Activated B cell treated with CpG ODN at 0.5 μM for 24 hours (primary cell): ENCODE results near the gene ODF2L. TPM values are rescaled to one million over a fixed set of nuclear protein-coding genes. Genes with fewer than 3 reads are reported as not detected.
A peak's percentile ranks its signal among the peaks of the same experiment; 100 is the strongest.

Experiments used
- ATAC-seq: fragments of 200-7000 bp; cut with Tn5 transposase; one replicate; pipeline ENCODE4 v1.10.0; 2021; ENCODE audit warnings: low read depth, mild to moderate bottlenecking, moderate library complexity
- CTCF ChIA-PET: fragments of 350-600 bp; sonication (Branson Sonifier 250); formaldehyde crosslinking; loops from one replicate; lab custom pipeline; 2021; ENCODE audit warnings: antibody characterized with exemption; lab: Charles Lee
- POLR2A ChIA-PET: fragments of 350-600 bp; sonication (Branson Sonifier 250); formaldehyde crosslinking; loops from one replicate; lab custom pipeline; 2021; ENCODE audit warnings: antibody characterized with exemption; lab: Charles Lee
- DNase-seq: peaks from one replicate; pipeline ENCODE4 v3.0.0; 2022
- H3K27ac Mint-ChIP-seq: one replicate; pipeline ENCODE4 v1.8.0; 2020; ENCODE audit warnings: mixed read lengths
- H3K27me3 Mint-ChIP-seq: one replicate; pipeline ENCODE4 v1.8.0; 2021; ENCODE audit warnings: mixed read lengths
- H3K36me3 Mint-ChIP-seq: one replicate; pipeline ENCODE4 v1.8.0; 2021; ENCODE audit warnings: low read depth, mixed read lengths
- H3K4me1 Mint-ChIP-seq: one replicate; pipeline ENCODE4 v1.8.0; 2021; ENCODE audit warnings: mixed read lengths
- H3K4me3 Mint-ChIP-seq: one replicate; pipeline ENCODE4 v1.8.0; 2020; ENCODE audit warnings: mild to moderate bottlenecking, mixed read lengths
- H3K9me3 Mint-ChIP-seq: one replicate; pipeline ENCODE4 v1.8.0; 2020; ENCODE audit warnings: mixed read lengths
- intact Hi-C: fragments of 100-400 bp; cut with micrococcal nuclease; formaldehyde crosslinking; loops from one replicate; pipeline ENCODE4 v1.15.1; 2024
- total RNA-seq: library from RNA; stranded (reverse); gene quantifications from 2 replicates; pipeline ENCODE4 v1.2.3, GENCODE V29; 2022
- TF ChIP-seq, protein P1 (sequence below): fragments of 200-600 bp; IDR thresholded peaks from one replicate; pipeline ENCODE4 v1.8.0; 2022; ENCODE audit warnings: antibody characterized with exemption, mild to moderate bottlenecking

Gene ODF2L, protein sequence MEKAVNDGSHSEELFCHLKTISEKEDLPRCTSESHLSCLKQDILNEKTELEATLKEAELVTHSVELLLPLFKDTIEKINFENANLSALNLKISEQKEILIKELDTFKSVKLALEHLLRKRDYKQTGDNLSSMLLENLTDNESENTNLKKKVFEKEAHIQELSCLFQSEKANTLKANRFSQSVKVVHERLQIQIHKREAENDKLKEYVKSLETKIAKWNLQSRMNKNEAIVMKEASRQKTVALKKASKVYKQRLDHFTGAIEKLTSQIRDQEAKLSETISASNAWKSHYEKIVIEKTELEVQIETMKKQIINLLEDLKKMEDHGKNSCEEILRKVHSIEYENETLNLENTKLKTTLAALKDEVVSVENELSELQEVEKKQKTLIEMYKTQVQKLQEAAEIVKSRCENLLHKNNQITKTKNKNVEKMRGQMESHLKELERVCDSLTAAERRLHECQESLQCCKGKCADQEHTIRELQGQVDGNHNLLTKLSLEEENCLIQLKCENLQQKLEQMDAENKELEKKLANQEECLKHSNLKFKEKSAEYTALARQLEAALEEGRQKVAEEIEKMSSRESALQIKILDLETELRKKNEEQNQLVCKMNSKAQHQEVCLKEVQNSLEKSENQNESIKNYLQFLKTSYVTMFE
- 28.2 and 36.1 TPM in 2 replicates for total RNA-seq

DNA sequence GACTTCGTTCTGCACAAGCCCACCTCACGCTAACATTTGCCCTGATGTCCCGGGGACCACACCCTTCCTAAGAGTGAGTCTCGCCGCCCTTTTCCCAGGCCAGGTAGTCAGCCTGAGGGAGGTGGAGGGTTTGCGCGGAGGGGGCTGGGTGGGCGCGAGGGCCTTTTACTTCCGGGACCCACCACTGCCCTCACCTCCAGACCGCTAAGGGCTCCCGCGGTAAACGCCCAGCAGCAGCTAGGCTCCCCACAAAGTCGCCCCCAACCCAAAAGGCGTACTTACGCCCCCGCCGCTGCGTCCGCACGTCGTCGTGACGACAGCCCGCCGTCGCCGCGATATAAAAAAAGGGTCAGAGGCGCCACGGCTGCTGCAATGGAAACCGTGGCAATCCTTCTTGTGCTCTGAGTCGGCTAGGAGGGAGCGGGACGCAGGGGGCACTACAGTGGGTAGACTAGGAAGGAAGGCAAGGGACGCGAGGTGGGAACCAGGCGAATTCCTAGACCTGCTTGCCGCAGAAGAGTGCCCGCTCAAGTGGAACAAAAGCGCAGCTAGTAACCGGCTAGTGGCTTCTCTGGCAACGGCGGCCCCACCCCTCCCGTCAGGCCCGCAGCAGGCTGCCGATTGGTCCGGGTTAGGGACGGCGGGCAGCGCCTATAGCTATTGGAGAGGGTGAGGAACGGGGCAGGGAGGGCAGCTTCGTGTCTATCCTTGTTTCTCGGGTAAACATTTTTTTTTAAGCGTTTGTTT lies at the start of gene ODF2L:
Gene ODF2L (minus strand): TSS at position 573 of the 747 bp plus-strand sequence. CDS start 9,296 bp downstream, outside the sequence.
- Mint-ChIP-seq H3K4me3 (peak within 1 kb of the TSS; percentile 98), H3K4me1 (peaks cover 45% of the 10 kb centered on the region), H3K36me3 (peaks cover 5% of the 10 kb centered on the region), H3K27me3 (no peaks in the 10 kb centered on the region), H3K9me3 (no peaks in the 10 kb centered on the region), H3K27ac (peak within 1 kb of the TSS; percentile 95)
- TF ChIP-seq, protein P1, sequence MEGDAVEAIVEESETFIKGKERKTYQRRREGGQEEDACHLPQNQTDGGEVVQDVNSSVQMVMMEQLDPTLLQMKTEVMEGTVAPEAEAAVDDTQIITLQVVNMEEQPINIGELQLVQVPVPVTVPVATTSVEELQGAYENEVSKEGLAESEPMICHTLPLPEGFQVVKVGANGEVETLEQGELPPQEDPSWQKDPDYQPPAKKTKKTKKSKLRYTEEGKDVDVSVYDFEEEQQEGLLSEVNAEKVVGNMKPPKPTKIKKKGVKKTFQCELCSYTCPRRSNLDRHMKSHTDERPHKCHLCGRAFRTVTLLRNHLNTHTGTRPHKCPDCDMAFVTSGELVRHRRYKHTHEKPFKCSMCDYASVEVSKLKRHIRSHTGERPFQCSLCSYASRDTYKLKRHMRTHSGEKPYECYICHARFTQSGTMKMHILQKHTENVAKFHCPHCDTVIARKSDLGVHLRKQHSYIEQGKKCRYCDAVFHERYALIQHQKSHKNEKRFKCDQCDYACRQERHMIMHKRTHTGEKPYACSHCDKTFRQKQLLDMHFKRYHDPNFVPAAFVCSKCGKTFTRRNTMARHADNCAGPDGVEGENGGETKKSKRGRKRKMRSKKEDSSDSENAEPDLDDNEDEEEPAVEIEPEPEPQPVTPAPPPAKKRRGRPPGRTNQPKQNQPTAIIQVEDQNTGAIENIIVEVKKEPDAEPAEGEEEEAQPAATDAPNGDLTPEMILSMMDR: no peak
- ChIA-PET POLR2A (interaction anchor here (0.9 to 2.1 kb wide), 4 partner anchors 12 to 932 kb away, joined by 3 to 34 read pairs (median 5); partner anchors contain the start of genes HS2ST1, SELENOF and SH3GLB1), CTCF (interaction anchor here (0.9 to 1.6 kb wide), 9 partner anchors 8 to 310 kb away, joined by 3 to 6 read pairs (median 3); partner anchors contain the start of gene SH3GLB1)
- DNase-seq: peak; percentile 78
- intact Hi-C loops: loop anchor here (1.0 to 10.0 kb wide), 10 partner anchors 9 to 933 kb away; partner anchors contain the start of genes HS2ST1, LMO4, SELENOF and SH3GLB1
- peak; percentile 99 for ATAC-seq

DNA sequence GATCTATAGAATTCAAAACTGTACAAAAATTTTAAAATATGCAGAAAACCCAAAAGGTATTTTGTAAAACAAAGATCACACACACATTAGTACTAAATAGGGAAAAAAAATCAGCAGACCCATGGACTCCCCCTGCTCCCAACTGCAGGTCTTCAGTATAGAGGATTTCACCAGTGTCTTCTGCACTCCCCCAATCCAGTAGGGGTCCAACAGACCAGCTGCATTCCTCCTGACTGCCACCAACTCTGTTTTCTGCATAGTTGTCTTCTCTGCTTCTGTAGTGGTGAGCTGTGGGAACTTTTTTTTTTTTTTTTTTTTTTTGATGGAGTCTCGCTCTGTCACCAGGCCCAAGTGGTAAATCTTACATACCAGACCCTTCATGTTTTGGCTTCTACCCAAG lies 49.8 kb upstream of the ODF2L start:
- intact Hi-C loops: no loop called here
- no peaks in the 10 kb centered on the region for H3K36me3 Mint-ChIP-seq
- H3K27ac Mint-ChIP-seq: no peak overlapping the region
- H3K9me3 Mint-ChIP-seq: no peaks in the 10 kb centered on the region
- ChIA-PET POLR2A (no interaction called here), CTCF (no interaction called here)
- H3K4me3 Mint-ChIP-seq: no peak overlapping the region
- H3K27me3 Mint-ChIP-seq: no peaks in the 10 kb centered on the region
- TF ChIP-seq, protein P1: no peak
- DNase-seq: no peak
- ATAC-seq: no peak
- H3K4me1 Mint-ChIP-seq: no peaks in the 10 kb centered on the region

DNA sequence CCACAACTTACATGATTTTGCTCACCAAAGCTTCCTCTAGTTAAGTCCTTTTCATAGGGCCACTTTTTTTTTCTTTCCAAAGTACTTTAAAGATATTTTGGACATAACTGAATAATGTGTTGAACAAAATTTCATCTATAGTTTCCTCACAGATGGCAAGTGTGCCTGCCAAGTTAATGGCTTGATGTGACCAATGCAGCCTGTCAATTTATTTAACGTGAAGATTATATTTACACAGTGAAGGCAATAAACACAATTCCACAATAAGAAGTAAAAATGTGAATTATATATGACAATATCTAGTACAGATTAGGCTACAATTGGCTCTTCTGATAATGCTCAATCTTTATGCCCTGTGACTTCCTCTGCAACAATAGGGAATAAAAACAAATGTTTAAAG lies 45.9 kb upstream of the ODF2L start:
- DNase-seq: no peak
- no peak overlapping the region for H3K27ac Mint-ChIP-seq
- H3K9me3 Mint-ChIP-seq: no peaks in the 10 kb centered on the region
- H3K27me3 Mint-ChIP-seq: peaks cover 4% of the 10 kb centered on the region
- H3K4me3 Mint-ChIP-seq: no peak overlapping the region
- no peaks in the 10 kb centered on the region for H3K4me1 Mint-ChIP-seq
- H3K36me3 Mint-ChIP-seq: no peaks in the 10 kb centered on the region
- intact Hi-C loops: no loop called here
- ATAC-seq: no peak
- ChIA-PET POLR2A (no interaction called here), CTCF (no interaction called here)
- TF ChIP-seq, protein P1: no peak

DNA sequence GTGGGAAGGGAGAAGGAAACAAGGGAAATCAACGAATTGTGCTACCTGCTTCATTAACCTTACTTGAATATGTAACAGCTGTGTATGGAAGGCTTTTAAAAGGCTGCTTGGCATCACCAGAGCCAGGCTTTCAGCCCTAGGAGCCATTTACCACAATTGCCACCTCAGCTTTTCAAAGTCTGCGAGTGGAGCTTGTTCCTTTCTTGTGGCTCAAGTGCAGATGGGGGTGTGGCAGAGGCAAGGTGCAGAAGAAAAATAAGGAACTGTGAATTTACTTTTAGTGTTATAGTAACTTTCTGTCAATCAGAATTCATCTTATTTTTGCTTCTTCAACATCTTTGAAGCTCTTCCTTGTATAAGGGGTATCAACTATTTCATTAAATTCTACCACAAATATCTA lies 45.5 kb upstream of the ODF2L start:
- DNase-seq (no peak), ATAC-seq (no peak)
- no peak overlapping the region for H3K4me3 Mint-ChIP-seq
- ChIA-PET CTCF (no interaction called here), POLR2A (no interaction called here)
- H3K4me1 Mint-ChIP-seq: no peaks in the 10 kb centered on the region
- H3K9me3 Mint-ChIP-seq: no peaks in the 10 kb centered on the region
- TF ChIP-seq, protein P1: no peak
- H3K27me3 Mint-ChIP-seq: peaks cover 4% of the 10 kb centered on the region
- intact Hi-C loops: no loop called here
- no peak overlapping the region for H3K27ac Mint-ChIP-seq
- H3K36me3 Mint-ChIP-seq: no peaks in the 10 kb centered on the region
